NCI-H345 treated with DMSO at 0.1 percent for 48 hours (cell line): ENCODE measurements around the gene GOSR1.
"Not testable (repeated sequence)": the region's sequence is repeated elsewhere in the genome, so short reads cannot be mapped to it uniquely, and the experiment has no call there.

Experiments
- DNase-seq: peaks from one replicate; lab custom pipeline; 2025; ENCODE audit not compliant: unreplicated experiment; lab: John Stamatoyannopoulos, UW

The GOSR1 gene

GRCh38 chr17:30505868-30506417, 28.7 kb downstream of the GOSR1 start:
- DNase-seq, result no peak

DNA sequence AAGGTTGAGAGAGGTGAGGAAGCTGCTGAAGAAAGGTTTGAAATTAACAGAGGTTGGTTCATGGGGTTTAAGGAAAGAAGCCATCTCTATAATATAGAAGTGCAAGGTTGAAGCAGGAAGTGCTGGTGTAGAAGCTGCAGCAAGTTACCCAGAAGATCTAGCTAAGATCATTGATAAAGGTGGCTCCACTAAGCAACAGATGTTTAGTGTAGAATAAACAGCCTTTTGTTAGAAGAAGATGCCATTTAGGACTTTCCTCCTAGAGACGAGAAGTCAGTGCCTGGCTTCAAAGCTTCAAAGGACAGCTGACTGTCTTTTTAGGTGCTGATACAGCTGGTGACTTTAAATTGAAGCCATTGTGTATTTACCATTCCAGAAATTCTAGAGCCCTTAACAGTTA, 29.3 kb downstream of the GOSR1 start:
- no peak for DNase-seq

DNA sequence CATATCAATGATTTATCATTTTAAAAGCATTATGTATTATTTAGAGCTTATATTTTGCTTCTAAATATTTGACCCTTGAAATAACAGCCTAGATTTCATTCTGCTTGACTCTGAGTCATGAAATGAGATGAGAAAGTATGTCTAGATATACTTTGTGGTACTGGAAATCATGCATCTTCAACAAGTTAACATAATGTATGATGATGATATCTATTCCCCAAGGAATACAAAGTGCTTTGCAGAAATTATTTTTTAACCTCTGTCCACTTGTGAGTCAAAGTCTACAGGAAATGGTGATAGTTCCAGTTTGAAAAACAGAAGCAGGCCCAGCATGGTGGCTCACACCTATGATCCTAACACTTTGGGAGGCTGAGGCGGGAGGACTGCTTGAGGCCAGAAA, 36.1 kb downstream of the GOSR1 start:
- DNase-seq, result no peak

GRCh38 chr17:30514895-30515596, 37.8 kb downstream of the GOSR1 start:
- no peak for DNase-seq

DNA sequence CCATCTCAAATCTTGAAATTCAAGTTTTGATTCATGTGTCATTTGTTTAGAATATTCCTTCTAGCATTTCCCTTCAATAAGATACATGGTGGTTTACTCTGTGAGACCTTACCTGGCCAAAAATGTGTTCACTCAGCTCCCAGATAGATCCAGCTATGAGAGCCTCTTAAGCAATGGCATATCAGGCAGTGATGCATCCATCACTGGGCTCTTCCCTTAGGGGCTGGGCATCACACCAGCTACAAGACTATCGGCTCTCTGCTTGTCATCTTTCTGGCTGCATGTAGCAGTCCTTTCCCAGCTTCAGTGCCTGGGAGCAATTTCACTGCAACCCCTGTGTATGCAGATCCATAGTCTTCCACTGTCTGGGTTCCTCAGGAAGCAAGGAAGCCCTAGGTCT, 40.6 kb downstream of the GOSR1 start:
- DNase-seq, result no peak

DNA sequence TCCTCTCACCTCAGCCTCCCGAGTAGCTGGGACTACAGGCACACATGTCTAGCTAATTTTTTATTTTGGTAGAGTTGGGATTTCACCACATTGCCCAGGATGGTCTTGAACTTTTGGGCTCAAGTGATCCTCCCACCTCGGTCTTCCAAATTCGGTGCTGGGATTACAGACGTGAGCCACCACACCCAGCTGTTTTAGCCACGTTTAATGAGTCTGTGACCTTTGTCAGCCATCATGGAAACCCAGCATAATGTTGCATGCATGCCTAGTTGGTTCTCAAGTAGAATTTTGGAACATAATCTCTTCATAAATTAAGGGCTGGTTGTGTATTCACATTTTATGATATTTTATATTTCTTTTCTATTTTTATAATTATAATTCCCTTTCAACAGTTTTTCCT, 42.0 kb downstream of the GOSR1 start:
- no peak for DNase-seq

GRCh38 chr17:30519707-30520106, 42.5 kb downstream of the GOSR1 start:
- no peak for DNase-seq

DNA sequence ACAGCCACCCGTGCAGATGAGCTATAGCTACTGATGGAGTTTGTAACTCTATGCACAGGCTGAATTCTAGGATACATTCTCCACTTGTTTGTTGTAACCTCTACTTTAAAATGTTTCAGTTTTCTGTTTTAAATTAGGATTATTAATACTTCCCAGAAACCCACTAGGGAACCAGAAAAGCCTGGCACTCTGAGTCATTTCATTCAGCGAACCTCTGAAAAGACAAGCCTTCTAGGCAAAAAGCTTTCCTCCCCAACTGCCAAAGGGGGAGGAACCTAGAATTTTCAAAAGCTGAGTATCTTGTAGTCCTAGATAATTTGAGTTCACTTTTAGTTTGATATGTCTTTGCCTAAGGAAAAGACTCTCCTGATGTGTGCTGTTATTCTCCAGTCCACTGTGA, 43.2 kb downstream of the GOSR1 start:
- no peak for DNase-seq

DNA sequence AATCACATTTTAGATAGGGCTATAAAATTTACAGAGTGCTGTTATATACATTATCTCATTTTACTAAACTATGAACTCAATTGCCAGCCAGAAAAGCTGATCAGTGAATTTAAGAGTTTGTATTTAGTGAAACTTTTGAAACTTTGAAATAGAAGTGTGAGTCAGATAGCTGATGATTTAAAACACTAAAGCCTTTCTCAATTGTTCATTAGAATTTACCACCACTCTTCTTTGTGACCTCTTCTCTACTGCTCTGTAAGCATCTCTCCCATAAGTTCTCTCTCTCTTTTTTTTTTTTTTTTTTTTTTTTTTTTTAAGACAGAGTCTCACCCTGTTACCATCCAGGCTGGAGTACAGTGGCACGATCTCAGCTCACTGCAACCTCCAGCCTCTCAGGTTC, 43.7 kb downstream of the GOSR1 start:
- no peak for DNase-seq

GRCh38 chr17:30521766-30522165, 44.6 kb downstream of the GOSR1 start:
- DNase-seq, result no peak

GRCh38 chr17:30523236-30523635, 46.0 kb downstream of the GOSR1 start:
- not testable (repeated sequence) for DNase-seq

GRCh38 chr17:30524847-30525246, 47.6 kb downstream of the GOSR1 start:
- DNase-seq, result no peak

DNA sequence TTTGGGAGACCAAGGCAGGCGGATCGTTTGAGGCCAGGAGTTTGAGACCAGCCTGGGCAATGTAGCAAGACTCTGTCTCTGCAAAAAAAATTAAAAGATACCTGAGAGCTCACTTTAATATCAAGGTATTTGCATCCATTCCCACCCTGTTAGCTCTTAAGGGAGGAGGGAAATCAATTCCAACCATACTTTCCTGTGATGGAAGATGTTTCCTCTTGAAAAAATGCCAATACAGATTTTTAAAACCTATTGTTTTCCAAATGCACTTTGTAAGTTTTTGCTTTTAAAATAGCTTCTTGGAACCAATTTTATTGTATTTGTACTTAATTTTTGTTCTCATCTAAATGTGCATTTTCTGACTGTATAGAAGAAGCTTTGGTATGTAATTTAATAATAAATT, 49.2 kb downstream of the GOSR1 start:
- no peak for DNase-seq

GRCh38 chr17:30528701-30529100, 51.5 kb downstream of the GOSR1 start:
- DNase-seq, result not testable (repeated sequence)

- DNase-seq, result no peak
Measured at GRCh38 chr17:30530346-30531025, 53.3 kb downstream of the GOSR1 start.

GRCh38 chr17:30532871-30533270, 55.7 kb downstream of the GOSR1 start:
- DNase-seq, result no peak

- DNase-seq, result no peak
Measured at GRCh38 chr17:30534298-30534697, 57.1 kb downstream of the GOSR1 start.

GRCh38 chr17:30534938-30535921, 58.0 kb downstream of the GOSR1 start:
- no peak for DNase-seq

DNA sequence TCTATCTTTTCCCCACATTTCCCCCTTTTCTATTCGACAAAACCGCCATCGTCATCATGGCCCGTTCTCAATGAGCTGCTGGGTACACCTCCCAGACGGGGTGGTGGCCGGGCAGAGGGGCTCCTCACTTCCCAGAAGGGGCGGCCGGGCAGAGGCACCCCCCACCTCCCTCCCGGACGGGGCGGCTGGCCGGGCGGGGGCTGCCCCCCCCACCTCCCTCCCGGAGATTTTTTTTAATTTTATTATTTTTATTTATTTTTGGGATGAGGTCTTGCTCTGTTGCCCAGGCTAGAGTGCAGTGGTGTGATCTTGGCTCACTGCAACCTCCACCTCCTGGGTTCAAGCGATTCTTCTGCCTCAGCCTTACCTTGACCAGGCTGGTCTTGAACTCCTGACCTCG, 59.6 kb downstream of the GOSR1 start:
- DNase-seq, result not testable (repeated sequence)

DNA sequence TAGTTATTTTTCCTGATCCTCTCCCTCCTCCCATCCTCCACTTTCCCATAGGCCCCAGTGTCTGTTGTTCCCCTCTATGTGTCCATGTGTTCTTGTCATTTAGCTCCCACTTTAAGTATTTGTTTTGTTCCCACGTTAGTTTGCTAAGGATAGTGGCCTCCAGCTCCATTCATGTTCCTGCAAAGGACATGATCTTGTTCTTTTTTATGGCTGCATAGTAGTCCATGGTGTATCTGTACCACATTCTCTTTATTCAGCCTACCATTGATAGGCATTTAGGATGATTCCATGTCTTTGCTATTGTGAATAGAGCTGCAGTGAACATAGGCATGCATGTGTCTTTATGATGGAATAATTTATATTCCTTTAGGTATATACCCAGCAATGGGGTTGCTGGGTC, 60.5 kb downstream of the GOSR1 start:
- DNase-seq, result not testable (repeated sequence)

GRCh38 chr17:30541802-30542201, 64.6 kb downstream of the GOSR1 start:
- DNase-seq, result no peak
